Stimulated activated CD4-positive, alpha-beta T cell treated with anti-CD3 and anti-CD28 coated beads, Interleukin-1b, Interleukin-23, amount 100 ng/mL, for 48 hours (primary cell): Measurements from ENCODE around the gene GHRH.

Source experiments
- DNase-seq: peaks from one replicate; pipeline ENCODE4 v3.0.0-alpha.2; 2020

The GHRH gene

GRCh38 chr20:37261714-37262113 is at the start of gene GHRH:
GHRH (minus strand) TSS chr20:37261814; CDS start chr20:37256889, 4,925 bp downstream.
- no peak for DNase-seq

- DNase-seq, result no peak
These were observed 49.3 kb upstream of the GHRH start for GRCh38 chr20:37310951-37311350.

- DNase-seq, result no peak
These were observed 48.4 kb upstream of the GHRH start for GRCh38 chr20:37309936-37310590.

GRCh38 chr20:37309290-37309689 is 47.7 kb upstream of the GHRH start:
- DNase-seq, result no peak

DNA sequence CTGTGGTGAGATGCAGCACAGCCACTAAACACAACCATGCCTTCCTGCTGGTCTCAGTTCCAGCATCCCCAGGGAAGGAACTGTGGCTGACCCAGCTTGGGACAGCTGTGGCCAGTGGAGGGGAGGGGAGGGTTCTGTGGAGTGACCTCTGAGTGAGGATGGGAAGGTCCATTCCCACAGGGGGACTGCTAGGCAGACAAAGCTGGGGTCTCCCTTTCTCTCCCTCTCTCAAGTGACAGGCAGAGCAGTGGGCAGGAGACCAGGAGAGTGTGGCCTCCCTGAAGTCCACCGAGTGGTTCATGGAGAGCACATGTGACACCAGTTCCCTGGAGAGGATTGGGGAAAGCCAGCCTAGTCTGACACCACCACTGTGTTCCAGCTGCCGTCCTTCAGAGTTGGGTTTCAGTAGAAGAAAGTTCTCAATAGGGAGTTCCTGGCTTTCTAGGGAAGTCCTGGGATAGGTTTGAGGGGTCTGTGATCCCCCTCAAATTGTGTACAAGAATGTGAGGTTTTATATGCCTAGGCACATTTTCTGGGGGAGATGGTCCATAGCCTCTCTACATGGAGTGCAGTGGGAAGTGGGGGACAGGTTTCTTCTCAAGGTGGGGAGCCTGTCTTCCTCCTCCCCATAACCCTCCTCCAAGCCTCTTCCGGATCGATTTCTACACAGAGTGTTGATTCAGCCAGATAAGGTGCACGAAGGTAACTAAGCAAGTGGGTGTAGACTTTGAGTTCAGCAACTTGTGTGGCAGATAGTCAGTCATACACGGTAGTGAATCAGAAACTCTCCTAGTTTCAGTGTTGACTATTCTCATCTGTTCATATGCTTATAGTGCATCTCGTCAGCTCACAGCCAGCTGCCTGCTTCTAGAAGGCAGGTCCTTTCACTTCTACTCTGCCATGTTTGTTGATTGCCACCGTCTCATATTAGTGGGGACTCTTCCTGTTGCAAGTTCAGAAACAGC is 46.8 kb upstream of the GHRH start:
- peak; percentile 30 for DNase-seq

- DNase-seq, result no peak
These were observed 44.2 kb upstream of the GHRH start for GRCh38 chr20:37305839-37306238.

DNA sequence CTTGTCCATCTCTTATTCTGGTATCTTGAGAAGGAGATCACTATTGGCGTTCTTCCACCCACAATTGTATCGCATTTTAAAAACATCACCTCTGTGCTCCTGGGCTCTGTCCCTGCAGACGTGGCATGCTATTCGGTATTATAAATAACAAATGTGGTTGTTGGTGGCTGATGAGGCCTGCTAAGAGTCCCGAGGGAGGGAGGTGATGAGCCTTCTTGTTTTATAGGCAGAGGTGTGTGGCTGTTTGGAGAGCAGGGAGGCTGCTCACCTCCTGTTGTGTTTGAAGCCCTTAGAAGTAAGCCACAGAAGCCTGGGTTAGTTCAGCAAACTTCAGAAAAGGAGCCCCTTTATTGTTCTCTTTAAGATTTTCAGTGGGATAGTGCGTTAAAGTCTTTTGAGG is 43.5 kb upstream of the GHRH start:
- no peak for DNase-seq

GRCh38 chr20:37303637-37304036 is 42.0 kb upstream of the GHRH start:
- no peak for DNase-seq

- no peak for DNase-seq
These were observed 41.4 kb upstream of the GHRH start for GRCh38 chr20:37302981-37303380.

DNA sequence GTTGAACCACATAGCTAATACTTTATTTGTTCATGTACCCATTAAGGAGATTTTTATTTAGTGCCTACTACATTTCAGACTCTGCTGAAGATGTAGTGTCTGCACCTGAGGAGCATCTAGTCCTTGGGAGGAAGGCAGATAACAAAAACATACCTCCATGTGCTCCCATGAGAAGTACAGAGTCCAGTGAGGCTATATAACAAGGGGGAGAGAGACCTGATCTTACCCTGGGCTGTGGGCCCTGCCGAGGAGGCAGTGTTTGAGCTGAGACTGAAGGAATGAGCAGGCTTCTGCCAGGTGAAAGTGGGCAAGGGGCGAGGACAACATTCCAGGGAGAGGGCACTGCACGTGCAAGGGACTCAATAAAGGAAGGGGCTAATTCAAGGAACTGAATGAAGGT is 39.9 kb upstream of the GHRH start:
- no peak for DNase-seq

GRCh38 chr20:37301120-37301519 is 39.5 kb upstream of the GHRH start:
- DNase-seq, result no peak

DNA sequence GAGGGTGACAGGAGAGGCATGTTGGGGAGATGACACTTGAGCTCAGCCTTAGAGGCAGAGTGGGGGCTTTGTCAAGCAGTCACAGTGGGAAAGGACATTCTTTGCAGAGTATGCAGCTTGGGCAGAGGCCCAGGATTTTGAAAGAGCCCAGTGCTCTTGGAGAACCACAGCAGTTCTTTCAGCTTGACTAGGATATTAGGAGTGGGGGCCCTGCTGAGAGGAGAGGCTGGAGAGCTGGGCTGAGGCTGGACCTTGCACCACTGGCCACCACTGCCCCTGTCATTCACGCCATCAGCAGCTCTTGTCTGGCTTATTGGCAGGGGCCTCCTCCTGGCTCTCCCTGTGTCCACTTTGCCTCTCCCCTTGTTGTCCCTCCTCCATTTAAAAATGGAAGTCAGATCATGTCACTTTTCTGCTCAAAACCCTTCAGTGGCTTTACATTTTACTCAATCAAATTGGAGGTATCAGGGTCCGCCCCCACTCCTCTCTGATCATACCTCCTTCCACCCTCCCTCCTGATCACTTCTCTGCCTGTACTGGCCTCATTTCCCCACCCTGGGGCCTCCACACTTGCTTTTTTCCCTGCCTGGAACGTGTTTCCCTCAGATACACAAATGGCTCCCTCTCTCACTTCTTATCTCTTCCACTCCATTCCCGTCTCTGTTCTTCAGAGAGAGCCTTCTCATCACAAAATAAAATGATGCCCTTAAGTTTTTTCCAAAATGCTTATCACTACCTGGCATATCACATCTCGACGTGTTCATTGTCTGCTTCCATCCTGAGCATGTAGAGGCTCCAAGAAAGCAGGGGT is 38.3 kb upstream of the GHRH start:
- DNase-seq, result no peak

- DNase-seq, result no peak
These were observed 36.8 kb upstream of the GHRH start for GRCh38 chr20:37298190-37298939.

DNA sequence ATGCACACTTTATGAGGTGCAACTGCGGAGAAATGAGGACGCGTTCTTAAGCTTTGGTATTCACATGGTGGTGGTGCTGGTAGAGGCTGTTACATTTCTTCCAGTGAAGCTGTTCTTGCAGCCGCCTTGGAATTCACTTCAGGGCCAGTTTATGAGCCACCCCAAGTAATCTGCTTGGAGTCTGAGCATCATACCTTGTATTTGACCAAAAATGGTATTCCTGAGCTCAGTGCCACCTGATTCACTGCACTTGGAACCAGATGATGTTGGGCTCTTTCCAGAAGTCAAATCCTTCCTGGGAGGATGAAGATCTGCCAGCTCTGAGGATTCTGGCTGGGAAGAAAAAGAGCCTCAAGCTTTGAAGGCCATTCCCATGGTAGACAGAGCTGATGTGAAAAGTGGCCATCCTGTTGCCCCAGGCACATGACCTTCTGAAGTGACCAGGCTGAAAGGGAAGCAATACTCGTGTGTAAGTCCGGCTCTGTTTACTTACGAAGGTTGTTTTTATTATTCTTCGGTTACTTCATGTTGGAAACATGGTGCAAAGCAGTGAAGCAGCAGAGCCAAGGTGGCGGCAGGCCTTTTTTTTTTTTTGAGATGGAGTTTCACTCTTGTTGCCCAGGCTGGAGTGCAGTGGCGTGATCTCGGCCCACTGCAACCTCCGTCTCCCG is 35.6 kb upstream of the GHRH start:
- DNase-seq, result no peak

DNA sequence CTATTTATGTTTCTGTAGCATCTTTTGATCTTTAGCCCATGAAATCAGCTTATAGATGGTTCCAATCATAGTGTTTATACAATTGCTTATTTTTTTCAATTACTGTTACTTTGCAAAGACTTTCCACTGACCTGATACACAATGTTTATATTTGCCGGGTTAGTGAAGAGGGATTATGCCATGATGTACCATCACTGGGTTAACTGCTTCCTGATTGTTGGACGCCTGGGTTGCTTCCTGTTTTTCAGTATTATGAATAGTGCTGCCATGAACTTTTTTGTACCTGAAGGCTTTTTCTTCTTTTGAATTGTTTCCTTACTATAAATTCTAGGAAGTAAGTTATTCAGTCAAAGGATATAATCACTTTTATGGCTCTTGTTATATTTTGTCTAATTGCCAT is 34.8 kb upstream of the GHRH start:
- DNase-seq, result no peak

- no peak for DNase-seq
These were observed 34.0 kb upstream of the GHRH start for GRCh38 chr20:37295595-37295994.

DNA sequence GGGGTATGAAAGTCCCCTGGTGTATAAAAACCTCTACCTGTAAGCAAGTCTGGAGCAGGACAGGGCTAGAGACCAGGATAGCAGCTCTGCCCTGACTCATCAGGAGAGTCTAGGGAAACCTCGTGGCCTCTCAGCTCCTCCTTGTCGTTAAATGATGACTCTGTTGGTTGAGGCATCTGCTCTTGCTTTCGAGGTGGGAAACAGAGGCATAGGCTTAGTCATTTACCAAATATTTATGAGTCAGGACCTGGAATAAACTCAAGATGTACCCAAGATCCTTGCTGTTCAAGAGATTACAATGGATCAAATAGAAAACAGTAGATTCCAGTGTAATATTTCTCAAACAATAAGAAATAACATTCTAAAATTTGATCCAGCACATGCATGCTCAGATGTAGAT is 33.4 kb upstream of the GHRH start:
- peak; percentile 29 for DNase-seq

DNA sequence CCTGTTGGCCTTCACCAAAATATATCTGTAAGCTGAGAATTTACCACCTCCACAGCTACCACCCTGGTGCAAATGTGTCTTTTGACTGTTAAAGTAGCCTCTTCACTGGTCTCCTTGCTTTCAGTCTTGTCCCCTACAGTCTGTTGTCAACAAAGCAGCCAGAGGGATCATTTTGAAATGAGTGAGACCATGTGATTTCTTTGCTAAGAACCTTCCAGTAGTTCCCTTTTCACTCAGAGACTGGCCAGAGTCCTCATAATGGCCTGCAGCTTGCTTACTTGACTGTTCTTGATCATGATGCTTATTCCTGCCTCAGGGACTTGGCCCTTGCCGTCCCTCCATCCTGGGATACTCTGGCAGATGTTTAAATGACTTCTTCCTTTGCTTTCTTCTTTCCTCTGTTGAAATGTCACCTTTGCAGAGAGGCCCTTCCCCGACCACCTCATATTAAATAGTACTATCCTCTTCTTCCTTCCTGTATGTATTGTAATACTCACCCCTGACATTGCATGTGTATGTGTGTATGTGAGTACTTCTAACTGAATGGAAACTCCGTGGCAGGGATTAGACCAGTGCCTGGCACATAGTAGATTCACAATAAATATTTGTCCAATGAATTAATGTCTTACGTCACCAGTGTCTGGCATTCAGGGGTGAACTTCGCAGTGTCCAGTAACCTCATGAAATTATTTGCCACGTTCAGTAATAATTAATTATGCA is 32.8 kb upstream of the GHRH start:
- no peak for DNase-seq

DNA sequence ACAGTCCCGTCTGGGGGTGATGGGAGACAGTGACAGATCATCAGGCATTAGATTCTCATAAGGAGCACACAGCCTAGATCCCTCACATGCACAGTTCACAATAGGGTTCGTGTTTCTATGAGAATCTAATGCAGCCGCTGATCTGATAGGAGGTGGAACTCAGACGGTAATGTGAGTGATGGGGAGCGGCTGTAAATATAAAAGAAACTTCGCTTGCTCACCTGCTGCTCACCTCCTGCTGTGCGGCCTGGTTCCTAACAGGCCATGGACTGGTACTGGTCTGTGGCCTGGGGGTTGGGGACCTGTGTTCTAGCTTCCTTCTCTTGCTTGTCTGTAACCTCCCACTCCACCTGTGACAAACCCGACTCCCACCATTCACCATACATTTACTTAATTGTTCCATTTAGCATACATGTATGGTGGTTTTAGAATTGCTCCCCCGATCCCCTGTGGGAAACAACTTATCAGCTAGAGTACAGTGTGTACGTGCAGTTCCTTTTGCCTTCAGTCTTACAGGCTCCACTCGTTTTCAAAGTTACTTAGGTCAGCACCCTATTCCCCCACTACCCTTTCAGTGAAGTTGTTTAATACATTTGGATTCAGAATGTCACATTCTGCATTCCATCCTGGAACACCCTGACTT is 31.8 kb upstream of the GHRH start:
- DNase-seq, result no peak

DNA sequence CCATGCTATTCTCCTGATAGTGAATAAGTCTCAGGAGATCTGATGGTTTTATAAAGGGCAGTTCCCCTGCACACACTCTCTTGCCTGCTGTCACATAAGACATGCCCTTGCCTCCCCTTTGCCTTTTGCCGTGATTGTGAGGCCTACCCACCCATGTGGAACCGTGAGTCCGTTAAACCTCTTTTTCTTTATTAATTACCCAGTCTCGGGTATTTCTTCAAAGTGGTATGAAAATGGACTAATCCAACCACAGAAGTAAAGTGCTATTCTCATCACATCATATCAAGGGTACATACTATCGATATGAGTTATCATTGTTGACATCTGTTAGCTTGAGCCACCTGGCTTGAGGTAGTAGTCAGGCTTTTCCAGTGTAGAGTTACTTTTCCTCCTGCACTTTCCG is 30.1 kb upstream of the GHRH start:
- no peak for DNase-seq
